Panc1 (cell line): Measurements from ENCODE around the gene PIP4K2C. TPM values are rescaled to one million over a fixed set of nuclear protein-coding genes. Genes with fewer than 3 reads are reported as not detected.

Experiments
- ATAC-seq: fragments of 200-7000 bp; cut with Tn5 transposase; 2 replicates; pipeline ENCODE4 v1.9.1; 2020; ENCODE audit warnings: mild to moderate bottlenecking, moderate library complexity
- BruUV-seq: library from RNA; stranded (reverse); fragments of 400-500 nt; replicated peaks from 2 replicates; lab custom pipeline; 2021; lab: Mats Ljungman, UMichigan
- CTCF ChIA-PET: fragments of 300-600 bp; sonication (Branson Sonifier 250); formaldehyde crosslinking; loops from one replicate; lab custom pipeline; 2022; ENCODE audit warnings: antibody characterized with exemption; lab: Charles Lee
- POLR2A ChIA-PET: fragments of 300-600 bp; sonication (Branson Sonifier 250); formaldehyde crosslinking; loops from one replicate; lab custom pipeline; 2022; ENCODE audit warnings: antibody characterized with exemption; lab: Charles Lee
- DNase-seq: peaks from one replicate; pipeline ENCODE4 v3.0.0-alpha.2; 2010; ENCODE audit warnings: low read depth, low spot score
- H3K27ac ChIP-seq: 2 replicates; pipeline ENCODE4 v1.5.1; 2011; ENCODE audit warnings: mild to moderate bottlenecking, low read length, inconsistent platforms
- H3K27me3 ChIP-seq: fragments of 200-500 bp; sonication (Bioruptor generic); 2 replicates; pipeline ENCODE4 v1.6.0; 2014; ENCODE audit warnings: low read length, inconsistent platforms; ENCODE audit not compliant: control insufficient read depth, insufficient read depth
- H3K36me3 ChIP-seq: fragments of 200-500 bp; sonication (Bioruptor generic); 2 replicates; pipeline ENCODE4 v1.5.1; 2014; ENCODE audit warnings: inconsistent platforms, mild to moderate bottlenecking, low read length, moderate library complexity; ENCODE audit not compliant: control insufficient read depth, insufficient read depth
- H3K4me1 ChIP-seq: 2 replicates; pipeline ENCODE4 v1.5.1; 2011; ENCODE audit warnings: inconsistent platforms, mild to moderate bottlenecking, low read length, moderate library complexity; ENCODE audit not compliant: control insufficient read depth, insufficient read depth
- H3K4me3 ChIP-seq, 2 experiments: 2 replicates each; pipeline ENCODE4 v1.5.1; 2011 to 2012; ENCODE audit warnings: low read depth in 2 of 2, low read length in 2 of 2, mild to moderate bottlenecking in 2 of 2, inconsistent platforms in 1 of 2, moderate library complexity in 1 of 2
- H3K9me3 ChIP-seq: fragments of 200-500 bp; sonication (Bioruptor generic); 2 replicates; pipeline ENCODE4 v1.5.1; 2014; ENCODE audit warnings: low read depth, mild to moderate bottlenecking, inconsistent platforms, low read length, moderate library complexity; ENCODE audit not compliant: control insufficient read depth, insufficient read depth
- POLR2AphosphoS5 ChIP-seq: IDR thresholded peaks from 2 replicates; pipeline ENCODE4 v1.6.1; 2012; ENCODE audit warnings: mild to moderate bottlenecking, low read depth, low read length, moderate library complexity
- SIN3A ChIP-seq: IDR thresholded peaks from 2 replicates; pipeline ENCODE4 v1.6.1; 2012; ENCODE audit warnings: low read depth, mild to moderate bottlenecking, low read length, moderate library complexity, borderline replicate concordance; ENCODE audit not compliant: insufficient read depth
- TCF7L2 ChIP-seq: IDR thresholded peaks from 2 replicates; pipeline ENCODE4 v1.6.1; 2011; ENCODE audit warnings: mild to moderate bottlenecking, low read depth, low read length, inconsistent platforms
- in situ Hi-C: cut with HindIII; loops from 2 replicates; pipeline ENCODE4 v1.10.0; 2016; ENCODE audit warnings: low sequenced_read_pairs, low pct_unique_long_range_greater_than_20kb
- intact Hi-C: fragments of 100-400 bp; cut with micrococcal nuclease; formaldehyde crosslinking; loops from one replicate; pipeline ENCODE4 v1.10.0; 2022; ENCODE audit not compliant: unreplicated experiment
- total RNA-seq: library from RNA; stranded (reverse); gene quantifications from one replicate; pipeline ENCODE4 v1.2.1, GENCODE V29; 2021; ENCODE audit not compliant: unreplicated experiment
- TF ChIP-seq, protein P1 (sequence below), 2 experiments: IDR thresholded peaks; 2 replicates each; pipeline ENCODE4 v1.6.1; 2011 to 2012; ENCODE audit warnings: low read depth in 2 of 2, control low read depth in 1 of 2, low read length in 1 of 2, mild to moderate bottlenecking in 1 of 2, moderate library complexity in 1 of 2; ENCODE audit not compliant: insufficient read depth in 1 of 2
- TF ChIP-seq, protein P2 (sequence below): fragments of 450-650 bp; IDR thresholded peaks from 2 replicates; pipeline ENCODE4 v1.5.1; 2017; ENCODE audit warnings: mild to moderate bottlenecking

PIP4K2C gene
- total RNA-seq, 1 experiment from 2014 or later, result 62.6 TPM

GRCh38 chr12:57612711-57613426 lies 21.9 kb downstream of the PIP4K2C start:
- Histone ChIP-seq H3K36me3 (no peaks in the 10 kb centered on the region), H3K4me1 (peaks cover 8% of the 10 kb centered on the region; the same call in 1 of the 2 replicates), H3K4me3 (no peak overlapping the region), H3K27me3 (no peaks in the 10 kb centered on the region), H3K9me3 (no peaks in the 10 kb centered on the region), H3K27ac (no peak overlapping the region)
- intact Hi-C loops, result no loop called here
- in situ Hi-C loops, result no loop called here
- ATAC-seq, result no peak
- CTCF ChIA-PET, result no interaction called here
- POLR2A ChIA-PET, result no interaction called here
- DNase-seq, result no peak
- TF ChIP-seq, protein P1, sequence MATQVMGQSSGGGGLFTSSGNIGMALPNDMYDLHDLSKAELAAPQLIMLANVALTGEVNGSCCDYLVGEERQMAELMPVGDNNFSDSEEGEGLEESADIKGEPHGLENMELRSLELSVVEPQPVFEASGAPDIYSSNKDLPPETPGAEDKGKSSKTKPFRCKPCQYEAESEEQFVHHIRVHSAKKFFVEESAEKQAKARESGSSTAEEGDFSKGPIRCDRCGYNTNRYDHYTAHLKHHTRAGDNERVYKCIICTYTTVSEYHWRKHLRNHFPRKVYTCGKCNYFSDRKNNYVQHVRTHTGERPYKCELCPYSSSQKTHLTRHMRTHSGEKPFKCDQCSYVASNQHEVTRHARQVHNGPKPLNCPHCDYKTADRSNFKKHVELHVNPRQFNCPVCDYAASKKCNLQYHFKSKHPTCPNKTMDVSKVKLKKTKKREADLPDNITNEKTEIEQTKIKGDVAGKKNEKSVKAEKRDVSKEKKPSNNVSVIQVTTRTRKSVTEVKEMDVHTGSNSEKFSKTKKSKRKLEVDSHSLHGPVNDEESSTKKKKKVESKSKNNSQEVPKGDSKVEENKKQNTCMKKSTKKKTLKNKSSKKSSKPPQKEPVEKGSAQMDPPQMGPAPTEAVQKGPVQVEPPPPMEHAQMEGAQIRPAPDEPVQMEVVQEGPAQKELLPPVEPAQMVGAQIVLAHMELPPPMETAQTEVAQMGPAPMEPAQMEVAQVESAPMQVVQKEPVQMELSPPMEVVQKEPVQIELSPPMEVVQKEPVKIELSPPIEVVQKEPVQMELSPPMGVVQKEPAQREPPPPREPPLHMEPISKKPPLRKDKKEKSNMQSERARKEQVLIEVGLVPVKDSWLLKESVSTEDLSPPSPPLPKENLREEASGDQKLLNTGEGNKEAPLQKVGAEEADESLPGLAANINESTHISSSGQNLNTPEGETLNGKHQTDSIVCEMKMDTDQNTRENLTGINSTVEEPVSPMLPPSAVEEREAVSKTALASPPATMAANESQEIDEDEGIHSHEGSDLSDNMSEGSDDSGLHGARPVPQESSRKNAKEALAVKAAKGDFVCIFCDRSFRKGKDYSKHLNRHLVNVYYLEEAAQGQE (IDR thresholded peaks at IDR 0.05; ENCODE audit: insufficient read depth in 1 of 2, low read depth in 2 of 2, low read length in 1 of 2), result no peak
- TF ChIP-seq TCF7L2, result no peak
- TF ChIP-seq POLR2AphosphoS5, result no peak
- TF ChIP-seq, protein P2, sequence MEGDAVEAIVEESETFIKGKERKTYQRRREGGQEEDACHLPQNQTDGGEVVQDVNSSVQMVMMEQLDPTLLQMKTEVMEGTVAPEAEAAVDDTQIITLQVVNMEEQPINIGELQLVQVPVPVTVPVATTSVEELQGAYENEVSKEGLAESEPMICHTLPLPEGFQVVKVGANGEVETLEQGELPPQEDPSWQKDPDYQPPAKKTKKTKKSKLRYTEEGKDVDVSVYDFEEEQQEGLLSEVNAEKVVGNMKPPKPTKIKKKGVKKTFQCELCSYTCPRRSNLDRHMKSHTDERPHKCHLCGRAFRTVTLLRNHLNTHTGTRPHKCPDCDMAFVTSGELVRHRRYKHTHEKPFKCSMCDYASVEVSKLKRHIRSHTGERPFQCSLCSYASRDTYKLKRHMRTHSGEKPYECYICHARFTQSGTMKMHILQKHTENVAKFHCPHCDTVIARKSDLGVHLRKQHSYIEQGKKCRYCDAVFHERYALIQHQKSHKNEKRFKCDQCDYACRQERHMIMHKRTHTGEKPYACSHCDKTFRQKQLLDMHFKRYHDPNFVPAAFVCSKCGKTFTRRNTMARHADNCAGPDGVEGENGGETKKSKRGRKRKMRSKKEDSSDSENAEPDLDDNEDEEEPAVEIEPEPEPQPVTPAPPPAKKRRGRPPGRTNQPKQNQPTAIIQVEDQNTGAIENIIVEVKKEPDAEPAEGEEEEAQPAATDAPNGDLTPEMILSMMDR, result no peak
- BruUV-seq, result no TSS peak

DNA sequence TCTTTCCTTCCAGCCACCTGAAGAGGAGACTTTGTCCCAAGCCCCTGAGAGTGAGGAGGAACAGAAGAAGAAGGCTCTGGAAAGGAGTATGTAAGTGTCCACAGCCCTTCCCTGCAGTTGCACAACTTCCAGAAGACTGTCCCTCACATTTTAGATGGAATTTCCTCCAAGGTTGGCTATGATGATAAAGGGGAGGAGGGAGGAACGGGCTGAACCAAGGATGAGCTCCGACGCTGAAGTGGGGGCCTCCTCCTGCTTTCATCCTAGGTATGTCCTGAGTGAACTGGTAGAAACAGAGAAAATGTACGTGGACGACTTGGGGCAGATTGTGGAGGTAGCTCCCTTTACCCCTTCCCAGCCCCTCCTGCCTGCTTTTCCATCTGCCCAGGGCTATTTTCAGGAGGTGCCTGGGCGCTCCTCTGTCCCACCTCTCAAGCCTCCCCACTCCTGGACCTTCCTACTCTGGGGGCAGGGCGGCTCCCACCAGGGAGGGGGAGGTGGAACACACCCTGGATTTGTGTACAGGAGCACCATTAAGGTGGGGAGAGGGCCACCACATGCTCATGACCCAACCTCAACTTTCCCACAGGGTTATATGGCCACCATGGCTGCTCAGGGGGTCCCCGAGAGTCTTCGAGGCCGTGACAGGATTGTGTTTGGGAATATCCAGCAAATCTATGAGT lies 22.6 kb downstream of the PIP4K2C start:
- ATAC-seq, result no peak
- BruUV-seq, result no TSS peak
- intact Hi-C loops, result no loop called here
- no peaks in the 10 kb centered on the region for H3K9me3 ChIP-seq
- DNase-seq, result no peak
- H3K4me1 ChIP-seq, result peaks cover 8% of the 10 kb centered on the region; the same call in 1 of the 2 replicates
- ChIA-PET POLR2A (no interaction called here), CTCF (no interaction called here)
- H3K27me3 ChIP-seq, result no peaks in the 10 kb centered on the region
- no peak overlapping the region for H3K4me3 ChIP-seq
- H3K36me3 ChIP-seq, result no peaks in the 10 kb centered on the region
- in situ Hi-C loops, result no loop called here
- H3K27ac ChIP-seq, result no peak overlapping the region
- TF ChIP-seq TCF7L2, result no peak
- TF ChIP-seq SIN3A, result no peak
- TF ChIP-seq, protein P1 (IDR thresholded peaks at IDR 0.05; ENCODE audit: insufficient read depth in 1 of 2, low read depth in 2 of 2, low read length in 1 of 2), result no peak
- TF ChIP-seq, protein P2, result no peak
- TF ChIP-seq POLR2AphosphoS5, result no peak
